Lung (tissue), 12 donors: ENCODE data around the gene FOXI1. TPM values are rescaled to one million over a fixed set of nuclear protein-coding genes. Genes with fewer than 3 reads are reported as not detected.

ENCODE experiments used
- ATAC-seq: fragments of 200-7000 bp; cut with Tn5 transposase; one replicate; pipeline ENCODE4 v1.9.1; 2020; ENCODE audit warnings: moderate number of reproducible peaks; ENCODE audit not compliant: insufficient read depth, low FRiP score
- DNase-seq, 3 donors: peaks; one replicate each; pipeline ENCODE4 v3.0.0-alpha.2; 2013 to 2017
- H3K27ac ChIP-seq, 2 donors: one replicate each; pipeline ENCODE4 v1.5.1; 2013; ENCODE audit warnings: mild to moderate bottlenecking in 2 of 2, moderate library complexity in 2 of 2, control low read depth in 1 of 2, inconsistent platforms in 1 of 2, low read depth in 1 of 2, low read length in 1 of 2
- H3K27me3 ChIP-seq, 3 donors: one replicate each; pipeline ENCODE4 v1.5.1; 2013; ENCODE audit warnings: low read length in 2 of 3; ENCODE audit not compliant: control insufficient read depth in 3 of 3, insufficient read depth in 3 of 3
- H3K36me3 ChIP-seq, 4 donors: one replicate each; pipeline ENCODE4 v1.5.1; 2013; ENCODE audit warnings: low read length in 4 of 4, mild to moderate bottlenecking in 1 of 4, moderate library complexity in 1 of 4; ENCODE audit not compliant: control insufficient read depth in 4 of 4, insufficient read depth in 4 of 4
- H3K4me1 ChIP-seq, 5 donors: one replicate each; pipeline ENCODE4 v1.5.1; 2013; ENCODE audit warnings: low read length in 5 of 5, mild to moderate bottlenecking in 2 of 5, moderate library complexity in 1 of 5; ENCODE audit not compliant: control insufficient read depth in 5 of 5, insufficient read depth in 5 of 5
- H3K4me3 ChIP-seq: one replicate; pipeline ENCODE4 v1.5.1; 2013; ENCODE audit warnings: mild to moderate bottlenecking, control low read depth, moderate library complexity
- H3K9ac ChIP-seq, 2 donors: one replicate each; pipeline ENCODE4 v1.5.1; 2013; ENCODE audit warnings: low read length in 2 of 2, control low read depth in 1 of 2; ENCODE audit not compliant: insufficient read depth in 1 of 2
- H3K9me3 ChIP-seq, 4 donors: one replicate each; pipeline ENCODE4 v1.5.1; 2013; ENCODE audit warnings: low read length in 3 of 4, mild to moderate bottlenecking in 1 of 4, moderate library complexity in 1 of 4; ENCODE audit not compliant: control insufficient read depth in 4 of 4, insufficient read depth in 3 of 4
- WGBS, 2 donors: extraction: QIAGEN DNeasy Blood & Tissue Kit; methylation state at CpG; one replicate each; pipeline ENCODE4 v1.1.7; 2013; 5-methylcytosine and 5-hydroxymethylcytosine counted together
- polyA plus RNA-seq, 2 donors: library from polyadenylated mRNA; stranded (reverse); fragments of 200-250 nt; gene quantifications; one replicate each; pipeline ENCODE4 v1.2.1, GENCODE V29; 2013
- total RNA-seq, 2 donors: library from RNA; depleted of rRNA in 1 of 2; stranded (reverse); fragments of >200 nt in 1 of 2; gene quantifications; one replicate each; pipeline ENCODE4 v1.2.1, GENCODE V29; 2014 to 2021
- TF ChIP-seq, protein P1 (sequence below): IDR thresholded peaks from 2 replicates; pipeline ENCODE4 v1.5.1; 2012; ENCODE audit warnings: mild to moderate bottlenecking; ENCODE audit errors: control extremely low read depth, extremely low read depth
- donor health status: control.
- donor health status: control.
- donor health status: Bipolar disorder and iron deficiency.
- donor health status: healthy.
- donor health status: DM: yes; HTN: yes; CAD: no.

FOXI1 gene
- total and polyA plus RNA-seq, 4 donors = 0.05 to 0.10 TPM; not detected in 2

DNA sequence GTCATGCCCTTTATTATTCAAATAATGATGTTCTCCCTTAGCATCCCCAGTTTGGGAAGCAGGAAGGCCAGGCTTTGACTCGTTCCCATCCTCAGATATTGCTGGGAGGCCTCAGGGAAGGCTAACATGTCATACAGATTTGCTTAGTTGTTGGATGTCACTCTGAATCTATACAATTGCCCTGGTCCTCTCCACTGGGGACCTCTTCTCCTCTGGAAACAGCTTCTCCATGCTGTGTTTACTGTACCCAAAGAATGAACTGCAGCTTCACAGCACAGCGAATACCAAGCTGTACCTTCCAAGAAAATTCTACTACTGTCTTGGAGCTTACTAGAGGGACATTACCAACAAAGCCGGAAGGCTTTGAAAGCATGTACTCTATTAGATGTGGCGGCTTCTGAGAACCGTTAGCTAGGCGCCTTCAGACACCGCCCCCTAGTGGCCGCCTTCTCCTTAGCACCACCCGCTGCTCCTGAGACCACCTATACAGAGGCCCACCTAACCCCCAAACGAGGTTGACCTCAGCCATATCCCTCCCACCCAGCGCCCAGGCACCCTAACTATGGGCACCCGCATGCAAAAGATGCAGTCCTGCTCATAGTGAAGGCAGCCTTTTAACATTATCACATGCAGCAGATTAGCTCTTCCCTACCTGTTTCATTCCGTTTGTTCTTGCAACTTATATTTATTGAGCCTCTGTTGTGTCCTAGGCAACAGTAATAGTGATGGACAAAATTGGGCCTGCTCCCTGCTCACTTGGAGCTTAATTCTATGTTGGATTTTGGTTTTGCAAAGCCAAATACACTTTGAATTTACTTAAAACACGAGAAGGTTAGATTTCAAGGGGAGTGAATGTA is 34.9 kb upstream of the FOXI1 start:
- H3K4me1 ChIP-seq = peaks cover 0 to 5% (median 0%) of the 10 kb centered on the region in 5 donors
- DNase-seq (peak; percentile 61 to 67 (median 62)), ATAC-seq (no peak)
- WGBS, 2 donors = 63 to 83% methylated on average over 14 of the region's 14 CpGs
- H3K27me3 ChIP-seq = no peaks in the 10 kb centered on the region
- no peak overlapping the region for H3K9ac ChIP-seq
- H3K27ac ChIP-seq = no peak overlapping the region
- no peaks in the 10 kb centered on the region for H3K9me3 ChIP-seq
- peaks cover 0 to 8% (median 0%) of the 10 kb centered on the region in 4 donors for H3K36me3 ChIP-seq
- TF ChIP-seq, protein P1, sequence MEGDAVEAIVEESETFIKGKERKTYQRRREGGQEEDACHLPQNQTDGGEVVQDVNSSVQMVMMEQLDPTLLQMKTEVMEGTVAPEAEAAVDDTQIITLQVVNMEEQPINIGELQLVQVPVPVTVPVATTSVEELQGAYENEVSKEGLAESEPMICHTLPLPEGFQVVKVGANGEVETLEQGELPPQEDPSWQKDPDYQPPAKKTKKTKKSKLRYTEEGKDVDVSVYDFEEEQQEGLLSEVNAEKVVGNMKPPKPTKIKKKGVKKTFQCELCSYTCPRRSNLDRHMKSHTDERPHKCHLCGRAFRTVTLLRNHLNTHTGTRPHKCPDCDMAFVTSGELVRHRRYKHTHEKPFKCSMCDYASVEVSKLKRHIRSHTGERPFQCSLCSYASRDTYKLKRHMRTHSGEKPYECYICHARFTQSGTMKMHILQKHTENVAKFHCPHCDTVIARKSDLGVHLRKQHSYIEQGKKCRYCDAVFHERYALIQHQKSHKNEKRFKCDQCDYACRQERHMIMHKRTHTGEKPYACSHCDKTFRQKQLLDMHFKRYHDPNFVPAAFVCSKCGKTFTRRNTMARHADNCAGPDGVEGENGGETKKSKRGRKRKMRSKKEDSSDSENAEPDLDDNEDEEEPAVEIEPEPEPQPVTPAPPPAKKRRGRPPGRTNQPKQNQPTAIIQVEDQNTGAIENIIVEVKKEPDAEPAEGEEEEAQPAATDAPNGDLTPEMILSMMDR = peak; percentile 10
- no peak overlapping the region for H3K4me3 ChIP-seq

DNA sequence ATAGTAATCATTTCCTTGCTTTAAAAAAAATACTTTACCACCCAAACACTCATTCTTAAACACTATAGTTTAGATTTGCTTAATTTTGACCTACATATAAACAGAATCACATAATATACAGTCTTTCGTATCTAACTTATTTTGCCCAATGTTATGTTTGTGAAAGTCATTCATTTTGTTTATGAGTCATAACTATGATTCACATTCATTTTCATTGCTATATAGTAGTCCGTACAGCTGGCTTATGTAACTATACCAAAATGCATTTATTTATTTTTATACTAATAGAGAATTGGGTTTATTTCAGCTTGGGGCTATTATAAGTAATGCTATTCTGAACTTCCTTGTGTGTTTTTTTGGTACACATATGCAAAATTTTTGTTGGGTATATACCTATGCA is 33.9 kb upstream of the FOXI1 start:
- Histone ChIP-seq H3K27me3 (no peaks in the 10 kb centered on the region), H3K36me3 (peaks cover 0 to 8% (median 0%) of the 10 kb centered on the region in 4 donors), H3K4me1 (peaks cover 0 to 7% (median 0%) of the 10 kb centered on the region in 5 donors), H3K9ac (no peak overlapping the region), H3K4me3 (no peak overlapping the region), H3K9me3 (no peaks in the 10 kb centered on the region), H3K27ac (no peak overlapping the region)
- DNase-seq (no peak), ATAC-seq (no peak)
- TF ChIP-seq, protein P1 = no peak
- 96 to 97% methylated on average over 2 of the region's 2 CpGs for WGBS, 2 donors

DNA sequence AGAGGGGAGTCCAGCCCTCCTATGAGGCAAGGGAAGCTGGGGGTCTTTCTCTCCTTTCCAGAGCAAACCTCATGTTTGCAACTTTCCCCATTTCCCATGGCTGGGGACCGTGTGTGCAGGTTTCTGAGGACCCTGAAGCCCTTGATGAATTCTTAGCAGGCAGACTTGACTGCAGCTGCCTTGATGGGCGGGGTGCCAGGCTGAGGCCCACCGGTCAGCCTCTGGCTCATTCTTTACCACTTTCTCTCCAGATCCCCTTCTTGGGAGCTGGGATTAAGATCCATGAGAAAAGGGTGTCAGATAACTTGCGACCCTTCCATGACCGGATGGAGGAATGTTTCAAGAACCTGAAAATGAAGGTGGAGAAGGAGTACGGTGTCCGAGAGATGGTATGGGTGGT is 30.0 kb upstream of the FOXI1 start:
- H3K4me3 ChIP-seq = no peak overlapping the region
- no peaks in the 10 kb centered on the region for H3K36me3 ChIP-seq
- TF ChIP-seq, protein P1 = no peak
- DNase-seq = peak in 1 of 3 donors; percentile 27
- H3K27me3 ChIP-seq = no peaks in the 10 kb centered on the region
- ATAC-seq = no peak
- H3K27ac ChIP-seq = no peak overlapping the region
- peaks cover 0 to 7% (median 0%) of the 10 kb centered on the region in 5 donors for H3K4me1 ChIP-seq
- 83 to 88% methylated on average over 7 of the region's 7 CpGs for WGBS, 2 donors
- no peak overlapping the region for H3K9ac ChIP-seq
- no peaks in the 10 kb centered on the region for H3K9me3 ChIP-seq
